Medulla oblongata (tissue), 1 donor: ENCODE measurements around the gene CACNB4.
"Not testable (repeated sequence)": the region's sequence is repeated elsewhere in the genome, so short reads cannot be mapped to it uniquely, and the experiment has no call there.

Experiments used
- DNase-seq: peaks from one replicate; pipeline ENCODE4 v3.0.0-alpha.2; 2015; ENCODE audit errors: extremely low spot score

Gene CACNB4

DNA sequence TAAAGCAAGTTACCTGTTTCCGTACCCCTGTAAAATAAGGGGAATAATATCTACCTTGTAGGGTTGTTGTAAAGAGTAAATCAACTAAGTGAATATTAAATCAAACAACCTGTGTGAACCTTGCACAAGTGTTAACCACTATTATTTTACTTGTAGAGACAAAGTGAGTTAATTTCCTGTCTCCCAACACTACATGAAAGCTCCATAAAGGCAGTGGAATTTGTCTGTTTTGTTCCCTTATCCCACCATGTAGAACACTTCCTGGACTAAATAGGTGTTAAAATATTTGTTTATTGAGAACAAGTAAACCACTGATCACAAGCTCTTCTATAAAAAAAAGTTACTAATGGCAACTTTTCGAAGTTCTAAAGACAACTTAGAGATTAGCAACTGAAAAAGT lies 274.0 kb downstream of the CACNB4 start:
- DNase-seq: no peak

DNA sequence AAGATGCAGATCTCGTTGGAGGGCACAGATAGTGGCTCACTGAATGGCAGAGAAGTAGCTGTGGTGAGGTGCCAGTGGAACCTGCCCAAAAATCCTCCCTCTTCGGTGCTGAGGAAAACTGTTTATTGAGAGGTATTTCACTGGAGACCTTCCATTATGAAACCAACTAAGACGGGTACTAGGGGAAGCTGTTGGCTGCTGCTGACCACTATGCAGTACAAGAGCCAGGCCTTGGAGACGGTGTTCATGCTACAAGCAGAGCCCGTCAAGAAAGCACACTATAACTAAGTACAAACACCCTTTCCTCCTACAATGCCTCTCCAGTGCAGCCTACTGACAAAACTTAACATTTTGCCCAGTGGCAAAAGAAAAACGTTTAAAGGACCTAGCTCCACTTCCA lies 275.2 kb downstream of the CACNB4 start:
- peak; percentile 35 for DNase-seq

DNA sequence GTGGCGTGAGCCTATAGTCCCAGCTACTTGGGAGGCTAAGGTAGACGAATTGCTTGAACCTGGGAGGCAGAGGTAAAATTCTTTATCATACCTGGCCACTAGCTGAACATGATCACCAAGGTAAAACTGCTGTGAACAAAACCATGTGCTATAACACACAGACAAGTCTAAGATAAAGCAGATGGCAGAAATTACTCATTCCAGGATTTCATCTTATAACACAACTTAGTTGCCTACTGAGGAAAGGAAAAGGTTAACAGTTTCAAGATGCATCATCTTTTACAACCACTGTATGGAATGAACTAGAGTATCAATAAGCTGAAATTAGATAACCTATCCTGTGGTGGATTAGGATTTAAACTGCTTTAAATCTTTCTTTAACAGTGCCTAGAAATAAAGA lies 278.9 kb downstream of the CACNB4 start:
- DNase-seq: no peak

DNA sequence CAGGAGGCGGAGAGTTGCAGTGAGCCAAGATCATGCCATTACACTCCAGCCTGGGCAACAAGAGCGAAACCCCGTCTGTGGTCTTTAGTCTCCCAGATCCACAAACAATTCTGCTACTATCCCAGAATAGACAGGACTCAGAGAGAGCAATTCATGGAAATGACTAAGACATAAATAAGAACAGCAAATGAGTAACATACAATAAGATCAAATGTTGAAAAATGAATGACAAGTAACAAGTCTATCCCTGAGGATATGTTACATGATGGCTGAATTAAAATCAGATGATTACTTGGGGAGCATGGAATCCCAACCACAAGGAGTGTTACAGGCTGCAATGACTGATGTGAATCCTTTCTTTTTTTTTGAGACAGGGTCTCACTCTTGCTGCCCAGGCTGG lies 280.9 kb downstream of the CACNB4 start:
- DNase-seq: no peak

DNA sequence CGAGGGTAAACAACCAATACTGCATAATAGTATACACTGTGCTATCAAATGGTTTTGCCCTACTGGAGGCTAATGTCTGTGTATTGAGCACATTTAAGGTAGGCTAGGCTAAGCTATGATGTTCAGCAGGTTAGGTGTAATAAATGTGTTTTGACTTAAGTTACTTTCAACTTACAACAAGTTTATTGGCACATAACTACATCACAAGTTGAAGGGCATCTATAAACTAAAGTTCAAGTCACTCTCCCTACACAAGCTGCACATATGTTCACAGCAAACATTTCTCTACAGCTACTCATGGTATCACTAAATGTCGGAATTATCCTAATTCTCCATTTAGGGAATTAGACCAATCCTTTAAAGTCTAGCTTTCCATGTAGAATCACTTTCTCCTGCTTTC lies 282.0 kb downstream of the CACNB4 start:
- DNase-seq: no peak

DNA sequence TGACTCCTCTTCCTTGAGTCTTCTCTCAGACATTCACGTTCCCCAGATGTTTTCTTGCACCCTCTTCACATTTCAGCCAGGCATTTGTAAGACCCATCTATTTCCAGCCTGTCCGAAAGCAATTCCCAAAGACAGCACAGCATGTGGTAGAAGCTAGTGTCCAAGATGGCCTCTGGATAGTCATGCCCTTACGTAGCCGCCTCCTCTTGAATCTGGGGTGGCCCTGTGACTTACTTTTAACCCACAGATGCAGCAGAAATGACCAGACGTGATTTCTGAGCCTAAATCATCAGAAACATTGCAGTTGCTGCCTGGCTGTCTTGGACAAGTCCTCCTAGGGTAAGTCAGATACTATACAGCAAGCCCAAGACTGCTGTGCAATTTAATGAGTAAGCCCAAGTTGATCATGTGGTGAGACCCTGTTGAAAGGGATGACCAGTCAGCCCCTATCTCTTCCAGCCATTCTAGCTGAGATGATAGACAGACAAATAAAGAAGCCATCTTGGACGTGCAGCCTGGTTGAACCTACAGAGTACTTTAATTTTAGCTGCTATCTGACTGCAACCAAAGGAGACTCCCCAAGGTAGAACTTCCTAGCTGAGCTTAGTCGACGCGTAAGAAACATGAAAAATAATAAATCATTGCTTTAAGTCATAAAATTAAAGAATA lies 282.9 kb downstream of the CACNB4 start:
- DNase-seq: no peak

DNA sequence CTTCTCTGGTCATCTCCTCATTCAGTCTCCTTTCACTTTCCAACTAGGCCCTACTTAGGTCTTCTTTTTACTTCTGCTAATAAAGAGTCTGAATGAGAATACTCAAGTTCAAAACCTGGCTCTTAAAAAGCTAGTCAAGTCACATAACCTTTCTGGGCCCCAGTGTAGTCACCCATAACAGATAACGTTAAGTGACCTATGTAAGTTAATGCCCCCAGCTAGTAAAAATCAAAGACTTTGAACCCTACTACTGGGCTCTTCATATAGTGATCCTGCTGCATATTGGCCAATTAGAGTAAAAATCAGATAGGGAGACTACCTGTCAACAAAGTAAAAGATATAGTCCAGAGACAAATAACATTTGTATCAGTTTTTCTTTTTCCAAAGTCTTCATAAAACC lies 288.4 kb downstream of the CACNB4 start:
- no peak for DNase-seq

DNA sequence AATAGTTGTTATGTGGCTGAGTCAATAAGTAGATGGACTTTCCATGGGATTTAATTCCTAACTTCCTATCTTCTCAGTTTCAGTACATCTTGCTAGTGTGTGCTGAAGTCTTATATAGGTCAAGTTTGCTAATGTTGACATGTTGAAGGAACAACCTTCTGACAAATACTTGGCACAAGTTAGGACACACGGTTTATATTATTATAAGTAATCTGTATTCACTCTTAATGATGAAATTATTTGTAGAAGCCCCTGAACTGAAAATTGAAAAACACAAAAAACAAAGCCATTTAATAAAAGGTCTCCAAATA lies 289.8 kb downstream of the CACNB4 start:
- DNase-seq: no peak

DNA sequence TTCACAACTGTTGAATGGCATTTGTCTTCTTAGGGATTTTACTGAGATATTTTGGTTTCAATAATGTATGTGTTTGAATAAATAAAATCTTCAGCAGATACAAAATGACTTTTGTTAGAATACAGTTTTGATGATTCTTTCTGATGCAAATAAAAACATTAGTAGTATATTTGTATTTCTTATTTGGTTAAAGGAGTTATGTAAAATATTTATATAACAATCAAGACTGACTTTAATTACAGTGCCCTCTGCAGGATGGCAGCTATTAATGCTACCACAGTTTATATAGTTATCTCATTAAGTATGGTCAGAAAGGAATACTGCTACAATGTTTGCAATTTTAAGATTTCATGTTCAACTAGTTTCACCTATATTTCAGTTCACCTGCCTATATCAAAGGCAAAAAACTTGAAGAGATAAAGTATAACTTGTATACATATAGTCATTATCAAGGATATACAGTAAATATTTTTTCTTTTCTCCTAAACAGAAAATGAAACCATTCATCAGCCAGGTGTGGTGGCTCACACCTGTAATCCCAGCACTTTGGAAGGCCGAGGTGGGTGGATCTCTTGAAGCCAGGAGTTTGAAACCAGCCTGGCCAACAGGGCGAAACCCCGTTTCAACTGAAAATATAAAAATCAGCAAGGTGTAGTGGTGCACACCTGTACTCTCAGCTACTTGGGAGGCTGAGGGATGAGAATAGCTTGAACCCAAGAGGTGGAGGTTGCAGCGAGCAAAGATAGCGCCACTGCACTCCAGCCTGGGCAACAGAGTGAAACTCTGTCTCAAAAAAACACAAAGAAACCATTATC lies 290.4 kb downstream of the CACNB4 start:
- DNase-seq: no peak

DNA sequence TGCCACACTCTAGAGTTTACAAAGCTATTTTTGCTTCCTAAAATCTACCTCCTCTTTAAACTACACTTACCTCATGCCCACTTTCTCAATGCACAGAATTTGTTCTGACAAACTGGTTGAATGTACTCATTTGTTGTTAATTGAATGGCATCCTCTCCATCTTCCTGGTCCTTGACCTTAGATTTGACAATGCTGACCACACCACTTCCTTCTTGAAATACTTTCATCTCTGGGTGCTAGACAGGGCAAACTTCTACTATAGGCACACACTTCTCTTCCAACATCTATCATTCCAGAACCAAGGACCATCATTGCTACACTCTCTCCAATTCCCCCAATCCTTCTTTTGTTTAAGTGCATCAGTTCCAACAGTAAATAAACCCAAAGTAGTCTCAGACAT lies 292.9 kb downstream of the CACNB4 start:
- no peak for DNase-seq

DNA sequence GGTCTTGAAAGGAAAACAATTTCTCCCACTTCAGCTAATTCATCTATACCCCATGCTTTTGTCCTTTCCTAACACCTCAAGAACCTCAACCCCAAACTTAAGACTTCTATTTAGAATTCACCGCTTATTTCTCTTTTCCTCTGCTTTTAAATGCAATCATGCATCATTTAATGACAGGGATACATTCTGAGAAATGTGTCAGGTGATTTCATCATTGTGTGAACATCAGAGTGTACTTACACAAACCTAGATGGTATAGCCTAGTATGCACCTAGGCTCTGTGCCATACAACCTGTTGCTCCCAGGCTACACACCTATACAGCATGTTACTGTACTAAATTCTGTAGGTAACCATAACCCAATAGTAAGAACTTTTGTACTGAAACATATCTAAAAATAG lies 293.5 kb downstream of the CACNB4 start:
- DNase-seq: no peak

DNA sequence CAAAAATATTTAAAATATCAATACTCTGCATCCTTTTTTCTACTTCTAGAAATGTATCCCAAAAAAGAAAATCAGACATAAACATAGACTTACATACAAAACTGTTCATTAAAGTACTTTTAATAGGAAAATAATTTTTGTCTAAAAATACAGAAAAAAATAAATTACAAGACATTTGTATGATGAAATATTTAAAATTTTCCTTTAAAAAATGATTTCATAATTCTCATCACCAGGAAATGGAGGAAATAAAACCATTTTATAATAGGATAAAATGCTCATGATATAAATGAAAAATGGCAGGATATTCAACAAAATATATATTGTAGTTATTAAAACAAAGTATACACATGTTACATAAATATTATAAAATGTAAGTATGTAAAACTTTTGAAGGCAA lies 295.0 kb downstream of the CACNB4 start:
- no peak for DNase-seq

DNA sequence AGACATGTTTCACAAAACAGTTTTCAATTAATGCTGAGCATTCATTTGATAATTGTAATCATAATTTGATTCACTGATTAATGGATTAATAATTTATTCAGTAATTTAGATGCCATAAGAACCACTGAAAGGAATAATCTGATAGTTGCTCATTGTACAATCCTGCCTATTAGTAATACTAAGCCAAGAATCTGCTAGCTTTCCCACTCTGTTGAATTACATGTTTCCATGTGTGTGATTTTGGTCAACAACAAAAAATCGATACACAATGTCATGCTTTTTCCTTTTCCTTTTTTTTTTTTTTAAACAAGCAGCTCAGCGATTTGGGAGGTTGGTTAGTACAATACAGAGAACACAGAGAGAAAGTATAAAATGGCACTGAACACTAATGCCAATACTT lies 296.5 kb downstream of the CACNB4 start:
- no peak for DNase-seq

DNA sequence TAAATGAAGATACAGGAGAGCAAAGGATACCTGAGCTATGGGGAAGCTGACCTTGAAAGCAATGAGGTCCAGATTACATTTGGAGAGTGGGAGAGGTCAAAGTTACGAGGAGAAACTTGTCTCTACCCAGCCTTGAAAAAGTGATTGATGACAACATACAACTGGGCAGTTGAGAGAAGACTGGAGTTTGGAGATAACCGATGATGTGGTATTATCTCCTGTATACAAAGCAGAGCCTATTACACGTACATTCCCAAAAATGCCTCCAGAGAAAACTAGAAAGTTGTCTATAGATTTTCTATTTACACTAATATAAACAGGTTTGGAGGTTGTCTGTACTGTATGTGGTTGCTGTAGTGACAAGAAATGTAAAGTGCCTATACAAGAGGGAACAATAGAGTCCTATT lies 299.0 kb downstream of the CACNB4 start:
- DNase-seq: no peak

DNA sequence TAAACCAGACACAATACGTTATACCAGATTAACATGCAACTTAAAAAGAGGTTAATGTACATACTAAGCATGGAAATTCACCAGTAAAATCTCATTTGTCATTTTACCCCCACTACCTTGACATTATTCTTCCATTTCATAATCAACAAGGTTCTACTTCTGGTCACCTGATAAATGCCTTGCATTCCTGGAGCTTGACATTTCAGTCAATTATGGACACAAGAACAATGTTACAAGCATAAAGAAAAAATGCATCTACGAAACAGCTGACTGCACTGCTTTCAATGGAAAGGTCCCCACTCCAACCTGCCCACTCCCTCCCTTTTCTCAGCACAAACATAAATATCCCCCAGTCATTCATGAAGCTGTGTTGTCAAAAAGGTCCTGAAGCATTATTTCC lies 302.1 kb downstream of the CACNB4 start:
- DNase-seq: no peak

DNA sequence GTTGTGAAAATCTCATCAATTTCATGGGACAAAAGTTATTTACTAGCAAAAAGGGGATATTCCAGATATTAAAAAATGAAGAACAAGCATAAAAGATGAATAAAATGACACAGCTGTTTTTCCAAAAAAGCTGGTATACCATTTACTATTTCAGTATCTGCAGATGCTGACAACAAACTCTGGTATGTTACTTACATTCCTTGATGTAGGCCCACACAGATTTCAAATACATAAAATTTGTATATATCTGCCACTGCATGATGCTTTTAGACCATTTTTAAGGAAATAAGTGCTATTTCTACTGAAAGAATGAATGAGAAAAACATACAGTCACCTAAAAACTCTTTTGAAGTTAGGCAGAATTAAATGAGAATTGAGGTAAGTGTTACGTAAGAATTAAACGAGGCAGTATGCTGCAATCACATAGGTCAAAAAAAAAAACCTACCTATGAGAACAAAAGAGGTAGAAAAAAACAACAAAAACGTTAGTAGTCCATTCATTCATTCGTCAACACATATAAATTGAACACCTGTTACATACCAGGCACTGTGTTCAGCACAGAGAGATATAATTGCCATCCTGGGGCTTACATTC lies 303.1 kb downstream of the CACNB4 start:
- no peak for DNase-seq

DNA sequence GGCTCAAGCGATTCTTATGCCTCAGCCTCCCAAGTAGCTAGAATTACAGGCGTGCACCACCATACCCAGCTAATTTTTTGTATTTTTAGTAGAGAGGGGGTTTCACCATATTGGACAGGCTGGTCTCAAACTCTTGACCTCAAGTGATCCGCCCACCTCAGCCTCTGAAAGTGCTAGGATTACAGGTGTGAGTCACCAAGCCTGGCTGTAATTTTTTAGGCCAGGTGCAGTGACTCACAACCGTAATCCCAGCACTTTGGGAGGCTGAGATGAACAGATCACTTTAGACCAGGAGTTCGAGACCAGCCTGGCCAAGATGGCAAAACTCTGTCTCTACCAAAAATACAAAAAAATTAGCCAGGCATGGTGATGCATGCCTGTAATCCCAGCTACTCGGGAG lies 304.4 kb downstream of the CACNB4 start:
- not testable (repeated sequence) for DNase-seq

DNA sequence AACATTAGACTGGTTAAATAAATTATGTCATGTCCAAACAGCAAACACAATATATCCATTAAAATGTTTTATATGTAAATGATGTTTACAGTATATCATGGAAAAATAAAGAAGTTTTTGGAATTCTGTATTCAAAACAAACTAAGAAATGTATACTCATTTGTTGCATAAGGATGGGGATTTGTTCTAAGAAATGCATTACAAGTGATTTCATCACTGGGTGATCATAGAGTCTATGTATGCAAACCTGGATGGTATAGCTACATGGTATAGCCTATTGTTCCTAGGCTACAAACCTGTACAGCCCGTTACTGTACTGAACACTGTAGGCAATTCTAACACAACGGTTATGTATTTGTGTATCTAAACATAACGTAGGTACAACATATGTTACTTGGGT lies 305.7 kb downstream of the CACNB4 start:
- DNase-seq: no peak

DNA sequence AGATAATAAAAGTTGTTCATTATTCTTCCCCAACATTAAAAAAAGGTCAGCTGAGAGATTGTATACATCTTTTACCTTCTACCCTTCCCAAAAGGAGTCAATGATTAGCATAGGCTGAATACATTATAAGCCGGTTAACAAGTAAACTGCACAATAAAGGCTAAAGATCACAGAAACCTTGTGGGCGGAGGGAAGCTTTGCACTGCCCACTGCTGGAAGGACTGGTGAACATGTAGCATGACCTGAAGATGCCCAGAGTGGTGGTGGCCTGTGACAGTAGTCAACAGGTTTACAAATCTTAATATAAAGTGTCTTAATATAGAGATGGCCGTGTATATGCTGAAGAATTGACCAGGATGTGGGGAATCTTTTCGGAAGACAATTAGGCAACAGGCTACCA lies 306.3 kb downstream of the CACNB4 start:
- DNase-seq: no peak

DNA sequence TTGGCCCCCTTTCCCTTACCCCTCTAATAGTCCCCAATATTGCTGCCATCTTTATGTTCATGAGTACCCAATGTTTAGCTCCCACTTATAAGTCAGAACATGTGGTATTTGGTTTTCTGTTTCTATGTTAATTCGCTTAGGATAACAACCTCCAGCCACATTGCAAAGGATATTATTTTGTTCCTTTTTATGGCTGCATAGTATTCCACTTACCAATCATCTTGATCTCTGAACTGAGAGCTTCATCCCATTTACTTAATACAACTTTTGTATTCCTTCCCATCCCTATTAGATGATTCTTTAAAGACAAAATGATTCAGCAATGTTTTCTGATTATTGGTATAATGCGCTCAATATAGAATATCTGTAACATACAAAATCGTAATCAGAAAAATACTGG lies 307.3 kb downstream of the CACNB4 start:
- DNase-seq: no peak

DNA sequence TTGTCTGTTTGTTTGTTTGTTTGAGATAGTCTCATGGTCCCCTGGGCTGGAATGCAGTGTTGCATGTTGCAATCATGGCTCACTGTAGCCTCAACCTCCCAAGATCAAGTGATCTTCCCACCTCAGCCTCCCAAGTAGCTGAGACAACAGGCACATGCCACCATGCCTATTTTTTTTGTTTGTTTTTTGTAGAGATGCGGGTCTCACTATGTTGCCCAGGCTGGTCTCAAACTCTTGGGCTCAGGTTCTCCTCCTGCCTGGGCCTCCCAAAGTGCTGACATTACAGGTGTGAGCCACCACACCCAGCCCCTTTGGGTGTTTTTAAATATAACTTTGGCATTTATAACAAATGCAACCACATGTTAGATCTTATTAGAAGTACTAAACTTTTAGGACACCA lies 308.2 kb downstream of the CACNB4 start:
- DNase-seq: no peak

DNA sequence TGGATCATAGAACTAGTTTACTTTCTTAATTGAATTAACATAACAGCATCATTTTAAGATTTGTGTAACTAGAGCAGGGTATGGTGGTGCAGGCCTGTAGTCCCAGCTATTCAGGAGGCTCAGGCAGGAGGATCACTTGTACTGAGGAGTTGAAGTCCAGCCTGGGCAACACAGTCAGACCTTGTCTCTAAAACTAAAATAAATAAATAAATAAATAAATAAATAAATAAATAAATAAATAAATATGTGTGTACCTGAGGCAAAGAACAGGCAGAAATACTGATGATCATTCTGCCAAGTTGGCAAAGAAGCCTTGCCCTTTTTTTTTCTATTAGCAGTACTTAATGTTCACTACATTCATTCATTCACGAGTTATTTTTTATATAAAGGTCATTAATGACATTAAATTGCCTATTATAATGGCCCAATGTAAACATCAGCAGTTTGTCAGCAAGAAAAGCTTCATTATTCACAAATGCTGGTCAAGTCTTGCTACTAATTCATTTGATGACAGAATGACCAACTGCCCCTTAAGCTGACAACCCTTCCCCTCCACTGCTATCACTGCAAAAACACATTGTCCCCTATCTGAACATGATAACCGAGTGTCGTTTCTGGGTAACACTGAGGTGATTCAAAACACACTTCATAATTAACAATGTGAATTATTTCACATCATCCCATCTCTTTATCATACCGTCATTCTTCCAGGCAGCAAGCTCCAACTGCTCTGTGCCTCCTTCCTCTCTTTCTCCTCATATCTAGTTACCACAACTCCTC lies 309.6 kb downstream of the CACNB4 start:
- no peak for DNase-seq

DNA sequence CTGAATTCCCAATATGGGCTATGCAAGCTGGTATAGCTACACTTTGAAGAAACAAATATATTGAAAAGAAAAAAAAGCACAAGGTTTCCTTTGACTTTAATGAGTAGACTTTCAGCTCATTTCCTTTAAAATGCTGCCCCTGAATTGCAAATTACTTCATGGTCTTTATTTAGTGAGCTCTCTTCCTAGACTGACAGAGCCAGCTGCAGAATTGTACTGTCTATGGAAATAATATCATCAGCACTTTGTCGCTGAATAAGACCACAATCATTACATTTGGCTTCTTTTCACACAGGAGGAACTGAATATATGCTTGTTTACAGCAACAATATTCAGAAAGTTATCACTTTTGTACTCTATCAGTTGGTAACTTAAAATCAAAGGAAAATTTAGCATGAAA lies 312.4 kb downstream of the CACNB4 start:
- no peak for DNase-seq
